NK-92 treated with Interleukin-12 subunit alpha and Interleukin-12 subunit beta, amount 100 ng/mL, for 24 hours (cell line): ENCODE data around the gene FZD10.

Experiments used
- DNase-seq: peaks from one replicate; lab custom pipeline; 2025; lab: John Stamatoyannopoulos, UW

Gene FZD10

GRCh38 chr12:130162267-130162666, at the start of gene FZD10:
FZD10 (plus strand) TSS chr12:130162464; CDS start chr12:130162943, 479 bp downstream.
- no peak for DNase-seq

GRCh38 chr12:130114952-130115351, 47.3 kb upstream of the FZD10 start:
- no peak for DNase-seq

GRCh38 chr12:130115646-130116045, 46.6 kb upstream of the FZD10 start:
- DNase-seq: no peak

- DNase-seq: no peak
Measured at GRCh38 chr12:130116791-130117190, 45.5 kb upstream of the FZD10 start.

GRCh38 chr12:130117233-130117632, 45.0 kb upstream of the FZD10 start:
- DNase-seq: no peak

GRCh38 chr12:130117701-130118100, 44.6 kb upstream of the FZD10 start:
- no peak for DNase-seq

GRCh38 chr12:130118181-130118580, 44.1 kb upstream of the FZD10 start:
- DNase-seq: no peak

GRCh38 chr12:130119241-130119861, 42.9 kb upstream of the FZD10 start:
- no peak for DNase-seq

GRCh38 chr12:130120012-130120805, 42.1 kb upstream of the FZD10 start:
- no peak for DNase-seq

GRCh38 chr12:130121226-130122000, 40.9 kb upstream of the FZD10 start:
- DNase-seq: no peak

- no peak for DNase-seq
Measured at GRCh38 chr12:130122356-130122755, 39.9 kb upstream of the FZD10 start.

- no peak for DNase-seq
Measured at GRCh38 chr12:130124106-130124505, 38.2 kb upstream of the FZD10 start.

GRCh38 chr12:130124605-130125244, 37.5 kb upstream of the FZD10 start:
- DNase-seq: no peak

- DNase-seq: no peak
Measured at GRCh38 chr12:130126023-130126432, 36.2 kb upstream of the FZD10 start.

GRCh38 chr12:130127532-130127911, 34.7 kb upstream of the FZD10 start:
- DNase-seq: no peak

- DNase-seq: no peak
Measured at GRCh38 chr12:130127912-130128789, 34.1 kb upstream of the FZD10 start.

GRCh38 chr12:130128790-130129735, 33.2 kb upstream of the FZD10 start:
- DNase-seq: no peak

GRCh38 chr12:130130346-130130745, 31.9 kb upstream of the FZD10 start:
- no peak for DNase-seq

- DNase-seq: no peak
Measured at GRCh38 chr12:130131025-130131424, 31.2 kb upstream of the FZD10 start.

GRCh38 chr12:130131801-130132200, 30.5 kb upstream of the FZD10 start:
- DNase-seq: no peak
